ENCODE results near the gene TMEM52.

The TMEM52 gene

GRCh38 chr1:1918901-1919303 is at the start of gene TMEM52:
Gene TMEM52, minus strand, starts transcription at chr1:1919279. Its CDS starts 14 bp downstream, at chr1:1919265.
- TF ChIP-seq CTCF (IDR thresholded peaks at IDR 0.05; ENCODE audit: low read depth, low read length, missing control alignments): no peak
- no peak for DNase-seq (ENCODE audit: low read depth)
- in situ Hi-C loops (cut with HindIII; ENCODE audit: low sequenced_read_pairs): no loop called here
- peak within 1 kb of the TSS; percentile 43 for H3K4me3 ChIP-seq (ENCODE audit: low read depth, low read length)

GRCh38 chr1:1967879-1968278 is 48.8 kb upstream of the TMEM52 start:
- no peak overlapping the region for H3K4me3 ChIP-seq (ENCODE audit: low read depth, low read length)
- in situ Hi-C loops (cut with HindIII; ENCODE audit: low sequenced_read_pairs): no loop called here
- DNase-seq (ENCODE audit: low read depth): no peak
- no peak for TF ChIP-seq CTCF (IDR thresholded peaks at IDR 0.05; ENCODE audit: low read depth, low read length, missing control alignments)

- in situ Hi-C loops (cut with HindIII; ENCODE audit: low sequenced_read_pairs): no loop called here
- no peak for DNase-seq (ENCODE audit: low read depth)
- TF ChIP-seq CTCF (IDR thresholded peaks at IDR 0.05; ENCODE audit: low read depth, low read length, missing control alignments): no peak
- H3K4me3 ChIP-seq (ENCODE audit: low read depth, low read length): no peak overlapping the region
Observed at GRCh38 chr1:1967151-1967550, 48.1 kb upstream of the TMEM52 start.

GRCh38 chr1:1966071-1966740 is 47.1 kb upstream of the TMEM52 start:
- no peak for TF ChIP-seq CTCF (IDR thresholded peaks at IDR 0.05; ENCODE audit: low read depth, low read length, missing control alignments)
- DNase-seq (ENCODE audit: low read depth): no peak
- in situ Hi-C loops (cut with HindIII; ENCODE audit: low sequenced_read_pairs): no loop called here
- H3K4me3 ChIP-seq (ENCODE audit: low read depth, low read length): no peak overlapping the region

GRCh38 chr1:1965546-1965945 is 46.5 kb upstream of the TMEM52 start:
- H3K4me3 ChIP-seq (ENCODE audit: low read depth, low read length): no peak overlapping the region
- no peak for TF ChIP-seq CTCF (IDR thresholded peaks at IDR 0.05; ENCODE audit: low read depth, low read length, missing control alignments)
- in situ Hi-C loops (cut with HindIII; ENCODE audit: low sequenced_read_pairs): no loop called here
- DNase-seq (ENCODE audit: low read depth): no peak

GRCh38 chr1:1964811-1965210 is 45.7 kb upstream of the TMEM52 start:
- no peak overlapping the region for H3K4me3 ChIP-seq (ENCODE audit: low read depth, low read length)
- DNase-seq (ENCODE audit: low read depth): no peak
- in situ Hi-C loops (cut with HindIII; ENCODE audit: low sequenced_read_pairs): no loop called here
- no peak for TF ChIP-seq CTCF (IDR thresholded peaks at IDR 0.05; ENCODE audit: low read depth, low read length, missing control alignments)

Measured in astrocyte of the cerebellum (primary cell).